CD4-positive, alpha-beta T cell (primary cell): Measurements from ENCODE around the gene RALGPS2. TPM values are rescaled to one million over a fixed set of nuclear protein-coding genes. Genes with fewer than 3 reads are reported as not detected.

Experiments used
- ATAC-seq: fragments of 200-7000 bp; cut with Tn5 transposase; one replicate; pipeline ENCODE4 v1.10.0; 2022; ENCODE audit warnings: mild to moderate bottlenecking; ENCODE audit not compliant: poor library complexity
- CTCF ChIA-PET: fragments of 350-600 bp; sonication (Branson Sonifier 250); formaldehyde crosslinking; loops from one replicate; lab custom pipeline; 2021; ENCODE audit warnings: antibody characterized with exemption, inconsistent platforms; lab: Charles Lee
- POLR2A ChIA-PET: fragments of 350-600 bp; sonication (Branson Sonifier 250); formaldehyde crosslinking; loops from one replicate; lab custom pipeline; 2021; ENCODE audit warnings: antibody characterized with exemption, inconsistent platforms; lab: Charles Lee
- DNase-seq, 14 experiments: peaks; one replicate each; pipeline ENCODE4 v3.0.0-alpha.2; 2013 to 2020; ENCODE audit warnings: mixed read lengths in 2 of 14
- H3K27ac ChIP-seq, 2 donors: one replicate each; pipeline versions ENCODE4 v1.5.1 to v1.7.0; 2013; ENCODE audit warnings: low read length in 2 of 2, low read depth in 1 of 2, mild to moderate bottlenecking in 1 of 2
- H3K27me3 ChIP-seq, 2 experiments: 1 replicate in 1 of 2; 2 replicates in 1 of 2; pipeline versions ENCODE4 v1.6.1 to v1.7.0; 2013; ENCODE audit warnings: low read length in 2 of 2, control low read depth in 1 of 2, mild to moderate bottlenecking in 1 of 2, moderate library complexity in 1 of 2; ENCODE audit not compliant: insufficient read depth in 2 of 2, control insufficient read depth in 1 of 2
- H3K36me3 ChIP-seq: one replicate; pipeline ENCODE4 v1.6.1; 2013; ENCODE audit warnings: low read length, control low read depth; ENCODE audit not compliant: insufficient read depth
- H3K4me1 ChIP-seq: one replicate; pipeline ENCODE4 v1.6.1; 2013; ENCODE audit warnings: low read length, control low read depth; ENCODE audit not compliant: insufficient read depth
- H3K4me3 ChIP-seq: one replicate; pipeline ENCODE4 v1.5.1; 2013; ENCODE audit warnings: mild to moderate bottlenecking, low read length, moderate library complexity
- H3K9me3 ChIP-seq, 2 experiments: 1 replicate in 1 of 2; 2 replicates in 1 of 2; pipeline versions ENCODE4 v1.6.1 to v1.7.0; 2013; ENCODE audit warnings: low read length in 2 of 2, mild to moderate bottlenecking in 2 of 2, control low read depth in 1 of 2, moderate library complexity in 1 of 2; ENCODE audit not compliant: control insufficient read depth in 1 of 2, insufficient read depth in 1 of 2
- H3K27ac Mint-ChIP-seq: one replicate; pipeline ENCODE4 v1.8.0; 2020; ENCODE audit warnings: mixed read lengths
- H3K27me3 Mint-ChIP-seq: one replicate; pipeline ENCODE4 v1.8.0; 2021; ENCODE audit warnings: mixed read lengths
- H3K36me3 Mint-ChIP-seq: one replicate; pipeline ENCODE4 v1.8.0; 2021; ENCODE audit warnings: low read depth, mixed read lengths
- H3K4me1 Mint-ChIP-seq: one replicate; pipeline ENCODE4 v1.8.0; 2021; ENCODE audit warnings: low read depth, mixed read lengths
- H3K4me3 Mint-ChIP-seq: one replicate; pipeline ENCODE4 v1.8.0; 2020; ENCODE audit warnings: mild to moderate bottlenecking, mixed read lengths
- H3K9me3 Mint-ChIP-seq: one replicate; pipeline ENCODE4 v1.8.0; 2020; ENCODE audit warnings: mixed read lengths
- intact Hi-C, 2 experiments: fragments of 100-400 bp; cut with DNase I in 1 of 2; cut with micrococcal nuclease in 1 of 2; formaldehyde crosslinking; loops; one replicate each; pipeline versions ENCODE4 v1.15.1 to v1.9.0; 2023 to 2025; cut with DNase I, micrococcal nuclease
- total RNA-seq, 174 experiments: library from RNA in 2 of 174; stranded (reverse) in 2 of 174; gene quantifications; one replicate each; pipeline ENCODE4 v1.2.3 and lab custom pipeline; 2021 to 2026
- TF ChIP-seq, protein P1 (sequence below): fragments of 200-600 bp; IDR thresholded peaks from one replicate; pipeline ENCODE4 v1.8.0; 2022; ENCODE audit warnings: antibody characterized with exemption, mild to moderate bottlenecking

The RALGPS2 gene
- total RNA-seq, 2 experiments from 2014 or later, result 8.6 to 10.8 TPM

DNA sequence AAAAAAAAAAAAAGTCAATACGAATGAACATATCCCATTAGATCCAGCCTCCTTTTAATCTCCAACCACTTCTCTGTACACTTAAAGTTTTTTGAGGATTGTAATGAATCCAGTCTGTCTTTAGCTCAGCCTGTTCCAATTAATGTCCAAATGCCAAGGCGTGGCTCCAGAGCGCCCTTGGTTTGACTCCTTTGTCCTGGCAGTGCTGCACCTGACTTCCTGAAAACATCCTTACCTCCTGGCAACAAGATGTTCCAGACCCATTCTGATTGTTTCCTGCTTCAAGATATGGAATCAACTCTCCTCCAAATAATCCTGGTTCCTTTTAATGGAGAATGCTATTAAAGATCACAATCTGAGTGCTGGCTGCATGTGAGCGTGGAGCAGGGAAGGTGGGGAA, 226.6 kb downstream of the RALGPS2 start:
- CTCF ChIA-PET, result interaction anchor here (0.7 kb wide), 1 partner anchor 176 kb away, joined by 3 read pairs; no protein-coding TSS in a partner anchor
- POLR2A ChIA-PET, result no interaction called here
- no peak overlapping the region for H3K27ac ChIP-seq
- H3K27me3 ChIP-seq, result no peaks in the 10 kb centered on the region
- peaks cover 0 to 5% of the 10 kb centered on the region in 2 experiments for H3K9me3 ChIP-seq
- TF ChIP-seq, protein P1, sequence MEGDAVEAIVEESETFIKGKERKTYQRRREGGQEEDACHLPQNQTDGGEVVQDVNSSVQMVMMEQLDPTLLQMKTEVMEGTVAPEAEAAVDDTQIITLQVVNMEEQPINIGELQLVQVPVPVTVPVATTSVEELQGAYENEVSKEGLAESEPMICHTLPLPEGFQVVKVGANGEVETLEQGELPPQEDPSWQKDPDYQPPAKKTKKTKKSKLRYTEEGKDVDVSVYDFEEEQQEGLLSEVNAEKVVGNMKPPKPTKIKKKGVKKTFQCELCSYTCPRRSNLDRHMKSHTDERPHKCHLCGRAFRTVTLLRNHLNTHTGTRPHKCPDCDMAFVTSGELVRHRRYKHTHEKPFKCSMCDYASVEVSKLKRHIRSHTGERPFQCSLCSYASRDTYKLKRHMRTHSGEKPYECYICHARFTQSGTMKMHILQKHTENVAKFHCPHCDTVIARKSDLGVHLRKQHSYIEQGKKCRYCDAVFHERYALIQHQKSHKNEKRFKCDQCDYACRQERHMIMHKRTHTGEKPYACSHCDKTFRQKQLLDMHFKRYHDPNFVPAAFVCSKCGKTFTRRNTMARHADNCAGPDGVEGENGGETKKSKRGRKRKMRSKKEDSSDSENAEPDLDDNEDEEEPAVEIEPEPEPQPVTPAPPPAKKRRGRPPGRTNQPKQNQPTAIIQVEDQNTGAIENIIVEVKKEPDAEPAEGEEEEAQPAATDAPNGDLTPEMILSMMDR, result no peak
- DNase-seq, result no peak
- no peak overlapping the region for H3K4me3 Mint-ChIP-seq
- no peak overlapping the region for H3K27ac Mint-ChIP-seq
- intact Hi-C loops, result no loop called here
- no peaks in the 10 kb centered on the region for H3K4me1 ChIP-seq
- H3K4me1 Mint-ChIP-seq, result no peaks in the 10 kb centered on the region
- H3K36me3 ChIP-seq, result no peaks in the 10 kb centered on the region
- no peak overlapping the region for H3K4me3 ChIP-seq
- H3K36me3 Mint-ChIP-seq, result no peaks in the 10 kb centered on the region
- peaks cover 25% of the 10 kb centered on the region for H3K27me3 Mint-ChIP-seq
- ATAC-seq, result no peak
- no peaks in the 10 kb centered on the region for H3K9me3 Mint-ChIP-seq

DNA sequence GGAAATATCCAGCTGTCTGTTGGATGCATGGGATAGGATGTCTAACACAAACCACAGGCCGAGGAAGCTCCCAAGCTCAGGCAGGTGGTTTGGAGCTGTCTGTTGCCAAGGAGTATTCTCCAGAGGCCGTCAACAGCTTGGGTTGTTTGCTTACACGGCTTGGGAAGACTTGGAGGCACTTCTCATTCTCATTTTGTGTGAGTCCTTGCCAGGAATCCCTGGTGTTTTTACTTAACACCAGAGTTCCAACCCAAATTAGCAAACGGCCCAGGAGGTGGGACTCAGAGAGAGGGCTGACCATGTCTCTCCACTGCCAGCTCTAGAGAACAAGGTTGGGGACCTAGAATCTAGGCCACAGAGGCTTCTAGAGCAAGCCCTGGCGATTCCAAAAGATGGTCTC, 228.0 kb downstream of the RALGPS2 start:
- H3K4me3 ChIP-seq, result no peak overlapping the region
- H3K9me3 ChIP-seq, result peaks cover 0 to 5% of the 10 kb centered on the region in 2 experiments
- CTCF ChIA-PET, result no interaction called here
- intact Hi-C loops, result no loop called here
- no peak overlapping the region for H3K27ac ChIP-seq
- ATAC-seq (no peak), DNase-seq (no peak)
- Mint-ChIP-seq H3K9me3 (no peaks in the 10 kb centered on the region), H3K27me3 (peaks cover 20% of the 10 kb centered on the region), H3K36me3 (no peaks in the 10 kb centered on the region), H3K27ac (no peak overlapping the region), H3K4me1 (no peaks in the 10 kb centered on the region), H3K4me3 (no peak overlapping the region)
- H3K27me3 ChIP-seq, result no peaks in the 10 kb centered on the region
- H3K36me3 ChIP-seq, result no peaks in the 10 kb centered on the region
- no peaks in the 10 kb centered on the region for H3K4me1 ChIP-seq
- TF ChIP-seq, protein P1, result no peak
- POLR2A ChIA-PET, result no interaction called here

DNA sequence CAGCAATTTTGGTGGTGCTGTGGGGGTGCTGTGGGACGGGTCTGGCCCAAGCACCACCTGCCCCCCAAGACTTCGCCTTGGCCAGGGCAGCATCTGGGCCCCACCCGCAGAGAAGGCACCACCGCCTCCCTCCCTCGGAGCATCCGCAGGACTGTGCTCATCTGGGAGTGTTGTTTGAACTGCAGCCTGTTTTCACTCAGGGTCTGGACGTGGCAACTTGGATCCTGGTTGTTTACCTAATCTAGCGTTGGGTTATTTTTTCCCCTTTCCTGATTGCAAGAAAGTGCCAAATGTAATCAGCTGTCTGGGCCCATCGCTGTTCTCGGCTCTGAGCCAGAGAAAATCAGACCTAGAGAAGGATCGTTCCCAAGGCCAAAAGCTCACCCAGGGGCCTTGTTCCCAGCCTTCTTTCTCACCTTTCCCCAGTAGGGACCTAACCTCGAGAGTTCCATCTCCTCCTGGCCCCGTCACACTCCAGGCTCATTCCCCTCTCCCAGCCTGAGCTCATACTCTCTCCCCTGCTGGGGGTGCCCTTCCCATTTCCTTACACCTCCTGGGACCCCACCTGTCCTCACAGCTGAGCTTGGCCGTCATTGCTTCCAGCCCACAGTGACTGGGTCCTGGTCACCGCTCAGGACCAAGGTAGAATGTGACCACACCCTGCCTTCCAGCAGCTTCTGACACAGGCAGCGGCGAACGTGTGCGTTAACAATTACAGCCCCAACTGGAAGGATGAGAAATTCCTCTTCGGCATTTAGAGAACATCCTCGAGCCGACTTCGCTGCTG, 228.7 kb downstream of the RALGPS2 start:
- no peaks in the 10 kb centered on the region for H3K4me1 ChIP-seq
- H3K36me3 ChIP-seq, result no peaks in the 10 kb centered on the region
- ATAC-seq (no peak), DNase-seq (no peak)
- Mint-ChIP-seq H3K4me3 (no peak overlapping the region), H3K27ac (no peak overlapping the region), H3K36me3 (no peaks in the 10 kb centered on the region), H3K27me3 (peaks cover 15% of the 10 kb centered on the region), H3K9me3 (no peaks in the 10 kb centered on the region), H3K4me1 (no peaks in the 10 kb centered on the region)
- no peak overlapping the region for H3K27ac ChIP-seq
- intact Hi-C loops, result no loop called here
- no peak overlapping the region for H3K4me3 ChIP-seq
- ChIA-PET CTCF (no interaction called here), POLR2A (no interaction called here)
- H3K27me3 ChIP-seq, result no peaks in the 10 kb centered on the region
- TF ChIP-seq, protein P1, result no peak
- H3K9me3 ChIP-seq, result peaks cover 0 to 8% of the 10 kb centered on the region in 2 experiments
